GM19463 (cell line): ENCODE data around the gene PRXL2A.
"Not testable (repeated sequence)": the region's sequence is repeated elsewhere in the genome, so short reads cannot be mapped to it uniquely, and the experiment has no call there.

Experiments used
- ATAC-seq: cut with Tn5 transposase; IDR thresholded peaks from one replicate; pipeline ENCODE4 v1.9.1; 2021; ENCODE audit warnings: mild to moderate bottlenecking, moderate library complexity; ENCODE audit not compliant: unreplicated experiment

PRXL2A gene

DNA sequence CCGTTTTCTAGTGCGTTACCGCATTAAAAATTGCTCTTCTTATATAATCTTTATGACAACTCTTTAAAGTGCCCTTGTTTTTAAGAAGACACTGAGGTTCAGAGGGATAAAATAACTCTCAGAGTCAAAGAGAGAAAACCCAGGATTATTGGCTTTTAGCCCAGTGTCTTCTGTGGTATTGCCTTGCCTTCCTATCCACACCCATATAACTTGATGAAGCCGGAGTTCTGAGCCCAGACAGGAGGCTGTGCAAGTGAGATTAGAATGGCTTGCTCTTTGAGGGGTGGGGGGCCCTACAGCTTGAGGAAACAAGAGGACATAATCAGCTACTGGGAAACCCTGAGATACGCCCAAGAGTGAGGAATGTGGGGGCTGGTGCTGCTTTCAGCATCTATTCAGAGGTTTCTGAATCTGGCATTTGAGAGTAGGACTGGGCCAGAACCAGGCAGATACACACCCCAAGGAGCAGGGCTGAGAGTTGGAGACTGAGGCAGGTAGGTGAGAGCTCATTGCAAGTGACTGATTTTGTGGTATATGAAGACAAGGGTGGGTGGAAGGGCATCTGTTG is 2.3 kb downstream of the PRXL2A start:
- ATAC-seq = no peak

DNA sequence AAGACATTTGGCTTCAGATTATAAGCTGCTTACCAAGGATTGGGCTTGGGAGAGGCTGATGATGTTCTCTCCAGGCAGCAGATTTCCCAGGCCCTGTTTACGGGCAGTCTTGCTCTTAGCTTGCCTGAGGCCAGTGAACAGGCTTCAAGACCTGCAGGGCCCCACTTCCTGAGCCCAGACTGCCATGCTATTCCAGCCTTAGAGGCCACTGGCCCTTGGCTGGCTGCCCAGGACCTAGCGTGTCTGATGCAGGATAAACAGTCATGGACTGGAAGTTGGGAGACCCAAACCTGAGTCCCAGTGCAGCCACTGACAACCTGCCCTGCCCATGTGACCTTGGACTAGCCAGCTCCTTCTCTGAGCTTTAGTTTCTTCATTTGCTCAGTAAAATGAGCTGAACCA is 2.9 kb downstream of the PRXL2A start:
- no peak for ATAC-seq

DNA sequence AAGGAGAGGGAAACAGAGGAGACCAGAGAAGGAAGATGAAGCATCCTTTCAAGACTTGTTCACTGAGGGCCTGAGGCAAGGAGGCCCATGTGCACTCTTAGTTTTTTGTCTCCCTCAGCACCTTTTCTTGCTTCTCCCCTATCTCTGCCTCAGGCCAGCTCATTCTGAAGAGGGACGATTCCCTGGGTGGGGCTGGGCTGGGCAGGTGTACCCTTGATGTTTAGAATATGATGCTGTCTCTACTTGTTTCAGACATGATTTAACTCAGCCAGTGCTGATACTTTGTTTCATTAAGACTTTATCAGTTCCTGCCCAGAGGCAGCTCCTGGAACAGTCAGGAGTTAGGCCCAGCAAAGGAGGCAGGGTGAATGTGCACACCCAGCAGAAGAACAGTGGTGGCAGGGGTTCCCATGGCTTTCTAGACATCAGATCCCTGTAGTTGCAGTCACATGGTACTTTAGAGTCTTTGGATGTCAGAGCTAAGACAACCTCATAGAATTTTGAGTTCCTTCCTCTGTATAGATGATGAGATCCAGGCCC is 3.4 kb downstream of the PRXL2A start:
- no peak for ATAC-seq

DNA sequence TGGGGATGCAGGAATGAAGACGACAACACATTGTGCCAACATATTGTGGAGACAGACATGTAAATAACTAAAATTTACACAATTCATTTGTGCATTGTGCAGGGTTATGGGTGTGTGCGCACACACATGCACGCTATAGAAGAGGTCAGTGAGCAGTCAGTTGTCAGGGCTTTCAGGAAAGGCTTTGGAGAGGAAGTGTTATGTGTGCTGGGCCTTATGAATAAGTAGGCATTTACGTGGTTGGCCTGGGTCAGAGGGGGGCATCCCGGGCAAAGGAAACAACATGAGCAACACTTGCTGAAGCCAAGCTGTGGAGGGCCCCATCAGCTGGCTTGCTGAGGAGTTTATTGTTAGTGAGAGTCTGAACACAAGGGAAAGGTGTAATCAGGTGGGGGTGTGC is 4.1 kb downstream of the PRXL2A start:
- ATAC-seq = no peak

DNA sequence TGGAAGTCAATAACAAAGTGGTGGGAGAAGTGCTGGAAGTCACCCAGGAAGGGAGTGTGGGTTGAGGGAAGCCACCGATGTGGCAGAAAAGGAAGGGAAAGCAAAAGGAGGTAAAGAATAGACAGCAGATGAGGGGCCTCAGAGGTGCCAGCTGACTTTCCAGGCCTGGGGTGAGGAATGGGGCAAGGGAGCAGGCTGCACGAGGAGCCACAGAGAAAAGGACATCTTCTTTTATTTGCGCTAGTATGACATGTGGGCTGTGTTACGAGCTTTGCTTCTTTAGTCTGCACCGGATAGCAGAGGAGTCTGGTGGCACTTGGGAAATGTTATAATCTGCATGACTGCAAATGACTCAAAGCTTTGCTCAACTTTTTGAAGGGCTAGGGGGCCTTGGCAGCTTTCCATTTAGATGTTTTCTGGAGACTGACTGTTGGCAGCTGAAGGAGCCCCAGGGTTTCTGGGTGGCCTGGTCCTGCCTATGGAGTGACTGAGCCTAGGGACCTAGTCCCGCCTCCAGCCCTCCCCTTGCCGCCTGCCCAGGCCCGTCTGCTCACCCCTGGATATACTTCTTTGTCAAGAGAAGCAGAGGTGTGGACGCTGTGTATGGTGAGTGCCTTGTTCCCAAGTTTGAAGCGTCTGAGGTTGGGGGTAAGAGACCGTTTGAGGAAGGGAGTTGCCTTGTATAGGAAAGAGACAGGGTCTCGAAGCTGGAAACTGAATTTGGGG is 5.1 kb downstream of the PRXL2A start:
- no peak for ATAC-seq

DNA sequence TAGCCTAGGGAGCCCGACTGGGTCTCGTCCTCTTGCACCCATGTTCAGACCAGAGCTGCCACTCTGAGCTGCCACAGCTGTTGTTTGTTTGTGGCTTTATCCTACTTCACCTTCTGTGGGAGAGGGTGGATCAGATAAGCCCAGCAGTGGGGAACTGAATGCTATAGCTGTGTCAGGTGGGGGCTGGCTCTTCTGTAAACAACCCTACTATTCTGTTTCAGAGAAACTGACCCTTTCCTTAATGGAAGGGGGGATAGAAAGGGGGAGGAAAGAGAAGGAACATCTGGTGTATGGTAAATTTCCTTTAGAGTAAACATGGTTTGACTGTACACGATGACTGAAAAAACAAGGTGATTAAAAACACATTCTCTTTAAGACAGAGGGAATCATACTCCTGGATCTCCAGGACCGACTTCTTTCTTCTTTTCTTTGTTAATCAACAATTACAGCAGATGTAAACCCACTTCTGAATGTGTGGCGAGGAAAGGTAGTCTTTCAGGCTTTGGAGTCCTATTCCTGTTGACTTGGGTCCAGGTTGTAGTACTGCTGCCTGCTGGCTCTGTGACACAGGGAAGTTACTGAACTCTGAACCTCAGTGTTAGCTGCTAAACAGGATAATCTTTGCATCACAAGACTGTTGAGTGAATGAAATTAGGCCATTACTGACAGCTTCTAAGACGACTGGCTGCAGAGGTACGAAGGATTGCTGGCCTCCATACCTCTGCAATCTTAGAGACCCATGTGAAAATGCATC is 6.0 kb downstream of the PRXL2A start:
- ATAC-seq = no peak

DNA sequence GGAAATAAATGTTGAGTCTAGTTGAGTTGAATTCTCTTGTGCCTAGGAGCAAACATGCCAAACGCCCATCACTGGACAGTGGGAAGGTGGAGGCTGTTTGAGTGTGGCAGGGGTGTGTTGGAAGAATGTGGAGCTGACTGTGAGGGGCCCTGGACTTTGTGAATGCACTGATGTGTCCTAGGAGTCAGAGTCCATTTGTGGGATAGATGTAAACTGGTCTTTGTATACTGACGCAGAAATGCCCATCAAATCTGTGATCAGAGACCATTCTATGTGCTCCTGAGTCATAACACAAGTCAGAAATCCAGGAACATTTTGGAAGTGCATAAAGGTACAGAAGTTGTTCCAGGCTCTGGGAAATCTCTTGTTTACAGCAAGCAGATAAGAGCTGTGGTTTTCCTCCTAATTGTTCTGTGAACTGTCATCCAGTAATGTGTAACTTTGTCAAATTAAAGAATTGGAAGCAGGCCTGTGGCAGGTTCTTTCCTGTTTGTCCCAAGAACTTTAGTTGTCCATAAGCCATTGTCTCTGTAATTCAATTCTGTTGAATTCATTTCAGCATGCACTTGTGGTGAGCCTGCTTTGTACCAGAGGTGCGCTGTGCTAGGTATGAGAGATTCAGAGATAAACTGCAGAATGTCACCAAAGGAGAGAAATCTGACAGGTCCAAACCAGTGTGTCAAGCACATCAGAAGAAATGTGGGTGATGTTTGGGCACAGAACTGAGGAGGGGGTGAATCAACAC is 7.6 kb downstream of the PRXL2A start:
- no peak for ATAC-seq

DNA sequence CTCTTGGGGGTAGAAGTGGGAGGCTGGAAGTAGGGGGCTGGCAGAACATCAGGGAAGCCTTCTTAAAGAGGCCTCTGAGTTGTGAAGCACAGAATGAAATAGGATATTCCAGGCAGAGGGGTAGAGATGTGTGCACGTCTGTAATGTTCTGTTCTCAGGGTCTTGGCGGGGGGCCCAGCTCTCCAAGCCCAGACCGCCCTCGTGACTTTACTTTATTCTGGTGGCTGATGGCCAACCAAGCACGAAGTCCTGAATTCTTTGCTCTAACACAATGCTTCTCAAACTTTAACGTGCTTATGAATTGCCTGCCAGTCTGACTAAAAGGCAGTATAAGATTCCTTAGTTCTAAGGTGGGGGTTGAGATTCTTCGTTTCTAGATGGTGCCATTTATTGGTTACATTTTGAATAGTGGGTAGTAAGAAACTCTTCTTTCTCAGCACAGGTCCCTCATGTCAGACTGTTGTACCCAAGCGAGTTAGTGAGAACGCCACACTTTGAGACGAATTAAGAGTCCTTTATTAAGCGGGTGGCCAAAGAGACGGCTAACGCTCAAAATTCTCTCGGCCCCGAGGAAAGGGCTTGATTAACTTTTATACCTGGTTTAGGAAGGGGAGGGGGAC is 8.2 kb downstream of the PRXL2A start:
- ATAC-seq = no peak

DNA sequence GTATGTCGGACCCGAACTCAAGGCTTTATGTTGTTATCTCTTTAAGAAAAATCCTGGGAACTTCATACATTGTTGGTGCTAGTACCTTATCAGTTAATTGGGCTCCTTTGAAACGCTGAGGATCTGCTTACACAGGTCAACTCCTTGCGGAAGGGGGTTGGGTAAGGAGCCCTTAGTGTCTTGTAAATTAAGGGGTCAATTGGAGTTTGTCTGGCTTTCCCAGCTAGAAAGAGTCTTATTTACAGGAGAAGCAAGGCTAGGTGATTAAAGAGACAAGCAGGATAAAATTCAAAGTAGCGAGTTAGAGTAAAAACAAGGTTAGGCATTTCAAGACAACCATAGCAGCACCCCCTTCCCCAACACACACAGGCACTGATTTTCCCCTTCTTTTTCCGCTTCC is 8.9 kb downstream of the PRXL2A start:
- not testable (repeated sequence) for ATAC-seq

DNA sequence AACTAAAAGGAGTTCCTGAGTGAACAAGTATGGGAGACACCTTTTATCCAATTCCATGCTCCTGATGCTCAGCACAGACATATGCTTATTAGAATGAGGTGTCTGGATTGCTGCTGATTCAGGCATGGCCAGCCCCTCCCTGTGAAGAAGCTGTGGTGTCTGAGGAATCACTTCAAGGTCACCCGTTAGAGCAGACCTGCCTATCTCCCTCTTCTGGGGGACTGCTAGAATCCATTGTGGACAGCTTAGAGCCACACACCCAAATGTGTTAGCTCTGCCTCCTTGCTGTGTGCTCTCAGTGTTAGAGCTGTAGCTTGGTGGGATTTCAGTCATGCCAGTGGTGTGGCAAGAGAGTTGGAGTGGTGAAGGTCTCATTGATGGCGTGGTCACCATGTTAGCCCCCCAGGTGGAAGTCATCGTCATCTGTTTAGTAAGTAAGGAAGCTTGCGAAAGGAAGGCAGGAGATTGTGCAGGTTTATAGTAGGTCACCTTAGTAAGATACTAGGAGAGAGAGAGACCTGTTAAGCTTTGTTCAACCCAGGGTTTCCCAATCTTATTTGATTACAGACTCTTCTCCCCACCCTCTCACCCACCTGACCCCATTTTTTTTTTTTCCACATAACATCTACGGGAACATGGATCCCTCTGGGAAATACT is 12.8 kb downstream of the PRXL2A start:
- no peak for ATAC-seq

DNA sequence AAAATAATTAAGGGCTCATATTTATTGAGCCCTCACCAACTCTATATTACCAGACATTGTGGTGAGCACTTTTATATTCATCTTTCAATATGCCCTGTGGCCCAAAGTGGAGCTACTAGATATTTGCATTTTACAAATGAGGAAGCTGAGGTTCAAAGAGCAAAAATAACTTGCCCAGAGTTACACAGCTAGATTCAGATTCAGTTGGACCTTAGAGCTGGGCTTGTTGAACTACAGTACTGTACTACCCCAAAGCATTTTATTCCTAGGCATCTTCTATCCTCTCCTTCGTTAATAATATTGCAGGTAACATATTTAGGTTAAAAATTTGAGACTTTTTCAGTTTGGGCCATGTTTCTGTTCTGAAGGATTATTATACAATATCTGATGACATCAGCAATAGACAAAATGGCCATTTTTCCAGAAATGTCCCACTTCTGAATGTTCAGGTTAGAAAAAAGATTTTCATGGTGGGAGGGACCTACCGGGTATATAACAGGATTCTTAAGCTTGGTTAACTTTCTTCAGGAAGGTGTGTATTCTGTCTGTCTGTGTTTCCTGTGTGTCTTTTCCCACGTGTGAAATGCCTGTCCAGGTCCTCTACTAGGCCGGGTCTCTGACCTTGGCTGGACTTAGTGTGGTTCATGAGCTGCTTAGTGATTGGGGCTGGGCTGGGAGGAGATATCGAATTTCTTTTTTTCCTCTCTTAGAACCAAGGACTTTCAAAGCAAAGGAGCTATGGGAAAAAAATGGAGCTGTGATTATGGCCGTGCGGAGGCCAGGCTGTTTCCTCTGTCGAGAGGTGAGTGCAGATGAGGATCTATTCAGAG is 13.6 kb downstream of the PRXL2A start:
- peak; percentile 90 for ATAC-seq

DNA sequence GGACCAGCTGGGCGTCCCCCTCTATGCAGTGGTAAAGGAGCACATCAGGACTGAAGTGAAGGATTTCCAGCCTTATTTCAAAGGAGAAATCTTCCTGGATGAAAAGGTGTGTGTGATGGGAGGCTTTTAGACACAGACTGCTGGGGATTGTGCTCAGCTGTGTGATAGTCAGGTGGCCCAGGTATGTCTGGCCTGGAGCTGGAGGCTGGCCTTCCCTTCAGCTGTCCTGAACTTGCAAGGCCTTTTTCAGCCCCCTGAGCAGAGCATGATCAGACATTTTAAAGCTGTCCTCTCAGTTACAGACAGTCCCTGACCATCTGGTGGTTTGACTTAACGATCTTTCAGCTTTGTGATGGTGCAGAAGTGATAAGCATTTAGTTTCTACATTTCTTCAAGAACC is 17.6 kb downstream of the PRXL2A start:
- ATAC-seq = no peak

DNA sequence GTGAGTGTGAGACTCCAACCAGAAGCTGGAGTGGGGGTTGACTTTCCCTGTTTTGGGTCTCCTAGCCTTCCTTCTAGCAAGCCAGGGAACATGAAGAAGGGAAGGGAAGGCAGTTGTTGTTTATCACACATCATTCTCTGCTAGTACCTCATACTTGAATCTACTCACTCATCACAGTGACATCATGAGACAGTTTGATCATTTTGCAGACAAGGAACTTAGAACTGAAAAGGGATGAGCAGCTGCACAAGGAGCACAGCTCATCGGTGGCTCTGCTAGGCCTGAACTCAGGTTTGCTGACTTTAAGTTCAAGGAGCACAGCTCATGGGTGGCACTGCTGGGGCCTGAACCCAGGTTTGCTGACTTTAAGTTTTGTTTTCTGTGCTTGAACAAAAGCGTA is 19.2 kb downstream of the PRXL2A start:
- no peak for ATAC-seq

DNA sequence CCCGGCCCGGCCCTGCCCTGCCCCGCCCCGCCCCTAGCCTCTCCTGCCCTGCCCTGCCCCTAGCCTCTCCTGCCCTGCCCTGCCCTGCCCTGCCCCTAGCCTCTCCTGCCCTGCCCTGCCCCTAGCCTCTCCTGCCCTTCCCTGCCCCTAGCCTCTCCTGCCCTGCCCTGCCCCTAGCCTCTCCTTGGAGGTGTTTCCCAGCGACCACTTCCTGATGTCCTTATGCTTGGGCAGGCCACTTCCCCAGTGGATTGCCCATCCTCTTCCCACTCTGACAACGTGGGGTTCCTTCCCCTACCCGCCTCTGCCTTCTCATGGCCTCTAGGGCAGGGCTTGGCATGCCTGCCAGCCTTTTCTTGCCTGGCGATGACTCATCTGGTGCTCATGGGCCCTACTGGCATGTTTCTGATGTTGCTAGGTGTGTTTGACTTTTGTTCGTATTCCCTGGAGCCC is 21.2 kb downstream of the PRXL2A start:
- ATAC-seq = no peak

DNA sequence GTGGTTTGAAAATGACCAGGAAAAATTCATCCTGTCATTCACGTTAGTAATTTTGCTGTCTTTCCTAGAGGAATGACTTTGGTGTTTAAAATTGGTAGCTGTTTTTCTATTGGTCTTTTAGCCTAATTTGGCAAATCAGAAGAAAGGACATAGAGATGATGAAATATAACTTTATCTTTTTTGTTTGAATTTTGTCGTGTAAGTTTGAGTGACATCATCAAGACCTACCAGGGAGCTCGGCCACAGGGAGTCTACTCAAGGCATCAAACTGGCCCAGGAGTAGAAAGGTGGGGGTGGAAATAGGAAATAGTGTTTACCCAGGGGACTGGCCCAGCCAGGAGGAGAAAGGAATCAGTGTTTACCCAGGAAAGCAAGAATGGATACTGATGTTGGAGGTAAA is 24.8 kb downstream of the PRXL2A start:
- ATAC-seq = no peak

DNA sequence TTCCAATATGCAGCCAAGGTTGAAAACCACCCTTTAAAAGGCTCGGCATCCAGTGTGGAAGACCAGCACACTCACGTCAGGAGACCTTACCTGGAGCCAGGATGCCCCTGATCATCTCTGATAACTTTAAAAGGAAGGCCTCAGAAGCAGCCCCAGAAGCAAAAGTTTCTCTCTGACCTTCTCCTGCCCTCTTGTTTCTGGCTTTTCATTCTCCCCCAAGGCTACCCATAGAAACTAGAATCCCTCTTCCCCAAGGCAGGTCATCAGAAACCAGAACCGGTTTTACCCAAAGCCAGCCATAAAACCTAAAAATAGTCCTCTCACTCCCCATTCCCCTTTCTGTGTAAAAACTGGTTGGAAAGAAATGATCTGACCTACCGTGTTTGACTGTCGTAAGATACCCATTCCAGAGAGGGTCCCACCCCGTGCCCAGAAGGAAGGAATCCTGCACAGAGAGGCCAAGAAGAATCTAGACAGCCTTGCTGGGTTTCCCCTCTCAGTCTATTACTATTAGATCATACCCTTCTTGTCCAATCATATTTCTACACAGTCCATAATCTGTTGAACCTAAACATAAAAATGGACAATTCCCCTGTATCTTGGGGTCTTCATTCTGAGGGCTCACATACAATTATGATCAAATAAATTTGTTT is 28.2 kb downstream of the PRXL2A start:
- no peak for ATAC-seq

DNA sequence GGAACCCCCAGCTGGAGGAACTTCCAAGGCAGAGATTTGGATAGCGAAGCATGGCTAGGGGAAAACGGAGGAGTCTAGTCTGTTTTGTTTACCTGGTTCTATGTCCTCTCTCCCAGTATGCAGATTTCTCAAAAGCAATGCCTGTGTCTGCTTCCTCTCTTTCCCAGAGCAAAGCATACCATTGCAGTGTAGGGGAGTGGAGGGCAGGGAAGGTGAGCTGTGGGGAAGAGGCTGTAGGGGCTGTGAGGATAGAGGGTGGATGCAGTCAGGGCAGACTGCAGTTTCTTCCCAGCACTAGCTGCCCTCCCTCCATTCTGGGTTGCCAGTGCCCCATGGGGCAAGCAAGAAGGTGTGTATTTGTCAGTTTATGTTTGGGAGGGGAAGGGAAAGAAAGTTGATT is 28.9 kb downstream of the PRXL2A start:
- no peak for ATAC-seq

DNA sequence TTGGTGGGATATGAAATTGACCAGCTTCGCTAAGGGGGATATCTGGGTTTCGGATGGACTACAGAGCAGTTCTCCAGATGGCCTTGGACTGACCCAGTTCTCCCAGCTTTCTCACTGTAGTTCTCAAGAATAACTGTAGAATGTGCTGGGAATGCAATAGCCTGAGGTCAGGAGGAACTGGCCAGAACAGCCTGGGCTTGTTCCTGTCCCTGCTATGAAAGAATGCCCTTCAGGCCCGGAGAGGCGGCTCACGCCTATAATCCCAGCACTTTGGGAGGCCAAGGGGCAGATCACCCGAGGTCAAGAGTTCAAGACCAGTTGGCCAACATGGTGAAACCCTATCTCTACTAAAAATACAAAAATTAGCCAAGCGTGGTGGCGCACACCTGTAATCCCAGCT is 33.5 kb downstream of the PRXL2A start:
- ATAC-seq = no peak

DNA sequence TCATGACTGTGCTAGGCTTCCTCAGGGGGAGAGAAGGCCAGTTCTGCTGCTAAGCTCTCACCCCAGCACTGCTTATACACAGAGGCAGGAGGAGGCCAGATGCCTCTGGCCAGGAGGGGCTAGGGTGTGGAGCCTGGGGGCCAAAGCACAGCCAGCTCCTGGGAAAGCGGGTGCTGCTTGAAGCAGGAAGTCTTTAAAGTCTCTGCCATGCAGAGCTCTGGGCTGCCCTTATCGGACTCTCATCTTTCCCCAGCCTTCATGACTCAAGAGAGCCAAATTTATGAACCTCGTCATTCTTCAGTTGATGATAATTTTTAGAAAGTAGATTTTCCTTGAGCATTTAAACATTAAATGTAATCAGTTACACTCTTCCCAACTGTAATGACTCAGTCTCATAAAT is 34.5 kb downstream of the PRXL2A start:
- no peak for ATAC-seq
